GM19099 (cell line): Measurements from ENCODE around the gene PRKRA.

ENCODE experiments used
- POLR2A ChIP-seq: IDR thresholded peaks from 3 replicates; pipeline ENCODE4 v1.6.1; 2011; ENCODE audit warnings: low read depth; ENCODE audit not compliant: insufficient read length; ENCODE audit errors: extremely low read depth

The PRKRA gene

DNA sequence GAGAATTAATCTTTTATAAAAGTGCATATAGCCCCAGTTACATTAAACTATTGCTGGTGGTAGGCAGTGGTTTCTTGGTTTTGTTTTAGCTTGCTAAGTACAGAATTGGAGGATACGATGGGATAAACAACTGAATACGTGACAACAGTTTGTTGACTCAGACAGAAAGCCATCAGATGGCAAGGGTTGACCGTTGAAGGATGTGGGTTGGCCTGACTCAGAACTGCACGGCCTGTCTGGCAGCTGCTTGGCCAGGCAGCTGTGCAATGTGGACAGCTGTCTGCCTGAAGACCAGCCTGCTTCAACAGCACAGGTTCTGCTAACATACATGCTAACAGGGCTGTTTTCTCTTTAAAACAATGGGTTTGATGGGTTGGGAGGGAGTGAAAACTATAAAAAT, 46.6 kb downstream of the PRKRA start:
- peak; percentile 54 for TF ChIP-seq POLR2A

DNA sequence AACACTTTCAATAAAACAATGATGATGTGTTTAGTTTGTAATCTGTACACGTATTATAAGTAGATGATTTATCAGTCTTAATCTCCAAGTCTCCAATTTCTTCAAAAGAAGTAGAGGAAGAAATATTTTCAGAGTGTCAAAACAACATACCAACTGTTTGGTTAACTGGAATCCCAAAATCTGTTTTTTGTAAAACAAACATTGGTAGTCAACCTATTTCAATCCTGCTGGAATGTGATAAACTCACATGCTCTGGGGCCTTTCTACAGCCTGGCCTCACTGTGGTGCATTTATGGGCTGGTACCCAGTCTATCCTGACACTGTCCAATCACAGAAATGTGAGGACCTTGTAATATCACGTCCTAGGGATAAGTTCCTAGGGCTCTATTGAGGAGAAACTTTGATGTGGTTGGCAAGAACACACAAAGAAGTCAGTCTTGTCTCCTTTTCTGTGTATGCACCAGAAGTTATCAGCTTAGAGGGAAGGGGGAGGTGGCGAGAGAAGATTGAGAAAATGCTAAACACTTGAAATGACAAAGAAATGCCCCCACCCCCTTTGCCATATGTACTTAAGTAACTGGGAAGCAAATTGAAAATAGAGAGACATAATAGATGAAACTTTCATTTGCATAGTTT, 47.2 kb downstream of the PRKRA start:
- TF ChIP-seq POLR2A = no peak

DNA sequence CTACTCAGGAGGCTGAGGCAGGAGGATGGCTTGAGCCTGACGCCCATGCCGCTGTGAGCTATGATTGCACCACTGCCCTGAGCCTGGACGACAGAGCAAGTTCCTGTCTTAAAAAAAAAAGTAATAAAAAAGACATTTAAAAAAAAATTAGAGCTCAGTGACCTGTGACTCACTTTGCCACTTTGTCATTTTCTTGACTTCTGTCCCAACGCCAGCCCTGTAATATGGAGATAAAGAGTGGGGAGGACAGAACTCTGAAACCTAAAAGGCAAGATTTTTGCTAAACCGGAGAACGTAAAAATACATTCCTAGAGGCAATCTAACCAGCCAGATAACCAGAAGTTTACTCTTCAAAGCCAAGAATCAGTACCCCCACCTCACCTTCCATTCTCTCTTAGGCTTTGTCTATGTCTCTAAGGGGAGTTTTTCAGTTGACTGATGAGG, 49.0 kb downstream of the PRKRA start:
- TF ChIP-seq POLR2A = no peak

DNA sequence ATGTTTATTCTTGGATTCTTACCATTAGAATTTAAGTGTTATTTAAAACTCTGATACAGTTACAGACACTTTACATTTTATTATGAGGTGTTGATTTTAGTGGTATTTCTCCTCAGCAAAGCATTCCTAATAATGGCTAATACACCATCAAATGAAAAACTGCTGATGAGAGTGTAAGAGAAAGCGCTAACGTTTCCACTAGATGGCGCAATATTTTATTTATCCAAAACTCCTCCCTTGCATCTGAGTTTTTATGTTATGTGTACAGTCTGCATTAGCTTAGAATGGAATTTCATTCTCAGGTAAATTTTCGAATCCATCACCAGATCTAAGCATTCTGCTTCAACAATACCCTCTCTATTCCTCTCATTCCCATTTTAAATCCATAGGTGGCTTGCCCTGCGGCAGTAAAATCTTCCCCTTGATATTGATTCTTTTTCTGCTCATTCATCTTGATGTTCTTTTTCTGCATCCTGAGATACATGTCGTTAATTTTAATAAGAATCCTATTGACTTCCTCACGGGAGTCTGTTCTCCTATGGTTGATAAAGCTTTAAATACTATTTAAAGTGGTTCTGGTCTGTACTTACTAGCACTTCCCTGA, 53.9 kb downstream of the PRKRA start:
- no peak for TF ChIP-seq POLR2A

DNA sequence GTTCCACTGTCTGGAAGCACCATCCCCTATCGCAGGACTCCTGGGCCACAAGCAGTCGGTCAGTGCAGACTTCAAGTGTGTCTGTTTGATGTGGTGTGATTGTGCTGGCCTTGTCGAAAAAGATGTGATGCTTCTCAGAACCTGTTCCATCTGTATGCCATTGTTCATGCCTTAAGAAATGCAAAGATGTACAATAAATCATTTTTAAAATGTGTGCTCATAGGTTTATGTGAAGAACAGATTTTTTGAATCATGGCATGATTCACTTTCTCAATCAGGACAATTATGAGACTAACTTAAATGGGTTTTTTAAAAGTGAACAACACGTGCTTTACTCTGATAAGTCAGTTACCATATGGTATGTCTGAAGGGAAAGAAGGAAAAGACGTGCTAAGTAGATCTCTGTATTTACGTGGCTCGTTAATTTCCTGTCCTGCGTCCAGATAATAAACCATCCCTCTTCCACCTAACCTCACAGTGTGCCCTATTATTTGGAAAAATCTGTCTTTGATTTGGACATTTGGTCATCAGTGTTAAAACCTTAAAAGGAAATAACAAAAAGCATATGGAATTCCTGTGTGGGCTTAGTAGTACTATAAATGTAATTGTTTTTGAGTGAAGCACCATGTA, 54.9 kb downstream of the PRKRA start:
- TF ChIP-seq POLR2A = no peak

DNA sequence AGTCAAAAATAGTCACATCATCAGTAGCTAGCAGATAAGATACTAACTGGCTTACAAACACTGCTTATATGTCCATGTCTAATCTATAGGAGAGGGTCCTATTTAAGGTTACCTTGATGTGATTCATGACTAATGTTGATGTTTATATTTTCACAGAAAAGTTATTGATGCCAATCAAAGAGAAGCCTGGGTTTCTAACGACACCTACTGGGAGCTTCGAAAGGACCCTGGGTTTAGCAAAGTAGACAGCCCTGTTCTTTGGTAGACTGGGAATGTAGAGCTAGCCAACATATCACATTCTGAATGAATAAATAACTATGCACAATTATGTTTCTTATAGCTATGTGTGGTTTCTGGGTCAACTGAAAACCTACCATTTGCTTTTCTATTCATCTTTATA, 55.7 kb downstream of the PRKRA start:
- no peak for TF ChIP-seq POLR2A

DNA sequence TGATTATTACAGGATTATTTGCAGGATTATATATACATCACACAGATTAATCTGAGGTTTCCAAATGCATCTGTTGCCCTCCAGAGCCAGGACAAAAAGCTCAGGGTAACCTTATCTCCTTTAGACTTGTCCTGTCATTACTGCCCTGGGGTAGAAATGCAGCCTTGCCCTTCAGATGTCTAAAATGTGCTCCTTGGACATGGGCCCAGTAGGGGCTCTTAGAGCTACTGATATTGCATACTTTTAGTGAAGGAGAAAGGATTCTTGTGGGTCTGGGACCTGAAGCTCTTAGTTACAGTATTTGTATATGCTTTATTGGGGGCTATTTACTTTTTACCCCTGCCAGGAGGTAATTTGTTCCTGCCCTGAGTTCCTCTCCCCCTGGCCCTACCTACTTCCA, 56.1 kb downstream of the PRKRA start:
- no peak for TF ChIP-seq POLR2A

DNA sequence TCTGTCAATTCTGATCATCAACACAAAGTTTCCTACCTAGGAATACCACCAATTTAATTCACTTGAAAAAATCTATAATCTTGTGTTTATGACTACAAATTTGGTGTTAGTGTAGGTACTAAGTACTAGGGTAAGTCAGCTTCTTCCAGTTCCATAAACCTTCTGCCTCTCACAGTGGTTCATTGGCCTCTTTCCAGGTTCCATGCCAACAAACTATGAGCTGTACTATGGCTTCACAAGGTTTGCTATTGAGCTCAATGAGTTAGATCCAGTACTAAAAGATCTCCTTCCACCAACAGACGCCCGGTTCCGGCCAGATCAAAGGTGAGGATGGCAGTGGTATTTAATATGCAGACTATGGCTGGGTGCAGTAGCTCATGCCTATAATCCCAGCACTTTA, 58.8 kb downstream of the PRKRA start:
- TF ChIP-seq POLR2A = no peak

GRCh38 chr2:178391701-178392100, 59.3 kb downstream of the PRKRA start:
- no peak for TF ChIP-seq POLR2A

DNA sequence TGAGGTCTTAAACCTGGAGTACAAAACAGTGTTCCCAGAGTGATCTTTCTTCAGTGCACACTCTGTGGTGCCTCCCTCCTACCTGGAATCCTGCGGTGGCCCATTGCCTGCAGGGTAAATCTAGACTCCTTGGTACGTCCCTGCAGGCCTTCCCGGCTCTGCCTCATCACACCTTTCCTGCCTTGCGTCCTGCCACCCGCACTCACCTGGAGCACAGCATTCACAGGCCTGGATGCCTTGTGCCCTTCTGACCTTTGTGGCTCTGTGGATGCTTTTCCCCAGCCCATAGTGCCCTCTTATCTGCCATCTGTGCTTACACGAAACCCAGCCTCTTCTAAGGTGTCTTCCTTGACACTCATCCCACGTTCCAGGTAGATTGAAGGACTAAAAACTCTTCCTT, 62.7 kb downstream of the PRKRA start:
- no peak for TF ChIP-seq POLR2A

DNA sequence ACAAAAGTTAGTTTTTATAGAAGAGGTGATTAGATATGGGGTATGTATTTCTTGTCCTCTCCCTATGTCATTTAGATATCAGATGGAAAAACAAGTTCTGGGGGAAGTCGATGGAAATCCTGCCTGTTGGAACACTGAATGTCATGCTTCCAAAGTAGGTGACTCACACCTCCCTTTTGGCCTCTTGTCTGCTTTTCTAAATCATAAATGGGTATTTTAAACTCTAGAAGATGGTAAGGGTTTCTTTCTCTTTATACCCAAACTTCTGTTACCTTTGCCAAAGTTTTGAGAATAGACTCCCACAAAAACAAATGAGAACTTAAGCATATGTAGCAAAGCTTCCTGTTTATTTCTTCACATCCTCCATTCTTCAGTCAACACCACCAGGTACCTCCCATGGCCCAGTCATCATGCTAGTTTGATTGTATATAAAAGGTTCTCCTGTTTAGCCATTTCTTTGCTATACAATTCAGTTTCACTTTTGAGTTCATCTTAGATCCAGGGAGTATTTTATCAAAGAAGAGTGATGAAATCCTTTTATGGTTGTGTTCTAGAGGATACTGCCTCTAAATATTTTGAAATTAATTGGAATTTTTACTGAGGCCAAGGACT, 63.9 kb downstream of the PRKRA start:
- no peak for TF ChIP-seq POLR2A

DNA sequence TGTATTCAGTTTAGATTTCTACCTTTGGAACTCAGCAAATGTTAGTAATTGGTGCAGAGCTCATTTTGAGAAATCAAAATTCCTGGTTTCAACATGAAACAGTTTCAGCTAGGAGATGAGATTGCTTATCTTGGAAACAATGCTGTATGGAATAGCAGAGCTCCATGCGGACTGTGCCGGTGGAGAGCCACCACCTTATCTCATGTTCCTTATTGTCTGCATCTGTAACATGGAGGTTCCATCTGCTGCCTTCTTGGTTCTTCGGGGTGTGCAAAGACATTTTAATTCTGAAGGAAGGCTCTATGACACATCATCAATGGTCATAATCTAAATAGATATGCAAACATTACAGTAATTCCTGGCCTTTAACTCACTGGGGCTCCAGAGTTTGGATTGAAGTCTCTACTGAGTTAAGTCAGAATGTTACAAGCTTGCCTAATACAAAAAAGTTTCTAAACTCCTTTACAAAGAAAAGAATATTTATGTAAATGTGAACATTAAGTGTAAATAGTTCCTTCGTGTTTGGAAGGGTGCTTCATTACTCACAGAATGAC, 65.3 kb downstream of the PRKRA start:
- no peak for TF ChIP-seq POLR2A

- TF ChIP-seq POLR2A = no peak
These were observed 67.3 kb downstream of the PRKRA start for GRCh38 chr2:178383718-178384117.
